Brain microvascular endothelial cell (primary cell): ENCODE data around the gene NFKBIA.

Source experiments
- DNase-seq: peaks from one replicate; pipeline ENCODE4 v3.0.0-alpha.2; 2020
- H3K27ac ChIP-seq: fragments of 250-450 bp; sonication (Bioruptor Pico); 2 replicates; pipeline ENCODE4 v1.5.1; 2020; ENCODE audit warnings: mild to moderate bottlenecking, moderate library complexity
- H3K27me3 ChIP-seq: fragments of 250-450 bp; sonication (Bioruptor Pico); replicated peaks from 2 replicates; pipeline ENCODE4 v1.5.1; 2020; ENCODE audit warnings: mild to moderate bottlenecking
- H3K36me3 ChIP-seq: fragments of 250-450 bp; sonication (Bioruptor Pico); replicated peaks from 2 replicates; pipeline ENCODE4 v1.5.1; 2020; ENCODE audit warnings: mild to moderate bottlenecking
- H3K4me3 ChIP-seq: 2 replicates; pipeline ENCODE4 v1.5.1; 2011; ENCODE audit warnings: low read depth, mild to moderate bottlenecking, control low read depth, low read length, moderate library complexity
- in situ Hi-C: cut with HindIII; loops from 2 replicates; pipeline ENCODE4 v1.10.0; 2017; ENCODE audit warnings: low sequenced_read_pairs, low pct_ligation_motif_present
- TF ChIP-seq, protein P1 (sequence below): IDR thresholded peaks from 2 replicates; pipeline ENCODE4 v1.5.1; 2011; ENCODE audit warnings: low read depth, mild to moderate bottlenecking, moderate library complexity, low read length, control low read depth, inconsistent platforms; ENCODE audit errors: missing control alignments

Gene NFKBIA

GRCh38 chr14:35414365-35414764 lies 9.8 kb upstream of the NFKBIA start:
- Histone ChIP-seq H3K4me3 (no peak overlapping the region), H3K27ac (peak overlapping the region; percentile 47), H3K27me3 (no peaks in the 10 kb centered on the region), H3K36me3 (no peaks in the 10 kb centered on the region)
- DNase-seq, result peak; percentile 44
- in situ Hi-C loops, result loop anchor here (25.0 kb wide), 1 partner anchor 327 kb away; no protein-coding TSS in a partner anchor
- TF ChIP-seq, protein P1, sequence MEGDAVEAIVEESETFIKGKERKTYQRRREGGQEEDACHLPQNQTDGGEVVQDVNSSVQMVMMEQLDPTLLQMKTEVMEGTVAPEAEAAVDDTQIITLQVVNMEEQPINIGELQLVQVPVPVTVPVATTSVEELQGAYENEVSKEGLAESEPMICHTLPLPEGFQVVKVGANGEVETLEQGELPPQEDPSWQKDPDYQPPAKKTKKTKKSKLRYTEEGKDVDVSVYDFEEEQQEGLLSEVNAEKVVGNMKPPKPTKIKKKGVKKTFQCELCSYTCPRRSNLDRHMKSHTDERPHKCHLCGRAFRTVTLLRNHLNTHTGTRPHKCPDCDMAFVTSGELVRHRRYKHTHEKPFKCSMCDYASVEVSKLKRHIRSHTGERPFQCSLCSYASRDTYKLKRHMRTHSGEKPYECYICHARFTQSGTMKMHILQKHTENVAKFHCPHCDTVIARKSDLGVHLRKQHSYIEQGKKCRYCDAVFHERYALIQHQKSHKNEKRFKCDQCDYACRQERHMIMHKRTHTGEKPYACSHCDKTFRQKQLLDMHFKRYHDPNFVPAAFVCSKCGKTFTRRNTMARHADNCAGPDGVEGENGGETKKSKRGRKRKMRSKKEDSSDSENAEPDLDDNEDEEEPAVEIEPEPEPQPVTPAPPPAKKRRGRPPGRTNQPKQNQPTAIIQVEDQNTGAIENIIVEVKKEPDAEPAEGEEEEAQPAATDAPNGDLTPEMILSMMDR, result no peak

- H3K27me3 ChIP-seq, result no peaks in the 10 kb centered on the region
- no peaks in the 10 kb centered on the region for H3K36me3 ChIP-seq
- no peak for DNase-seq
- H3K27ac ChIP-seq, result no peak overlapping the region
- in situ Hi-C loops, result loop anchor here (25.0 kb wide), 1 partner anchor 325 kb away; no protein-coding TSS in a partner anchor
- TF ChIP-seq, protein P1, result no peak
- no peak overlapping the region for H3K4me3 ChIP-seq
Measured at GRCh38 chr14:35412272-35413056, 7.9 kb upstream of the NFKBIA start.

- TF ChIP-seq, protein P1, result no peak
- no peak overlapping the region for H3K27ac ChIP-seq
- in situ Hi-C loops, result loop anchor here (25.0 kb wide), 1 partner anchor 324 kb away; no protein-coding TSS in a partner anchor
Measured at GRCh38 chr14:35410858-35411257, 6.3 kb upstream of the NFKBIA start.

DNA sequence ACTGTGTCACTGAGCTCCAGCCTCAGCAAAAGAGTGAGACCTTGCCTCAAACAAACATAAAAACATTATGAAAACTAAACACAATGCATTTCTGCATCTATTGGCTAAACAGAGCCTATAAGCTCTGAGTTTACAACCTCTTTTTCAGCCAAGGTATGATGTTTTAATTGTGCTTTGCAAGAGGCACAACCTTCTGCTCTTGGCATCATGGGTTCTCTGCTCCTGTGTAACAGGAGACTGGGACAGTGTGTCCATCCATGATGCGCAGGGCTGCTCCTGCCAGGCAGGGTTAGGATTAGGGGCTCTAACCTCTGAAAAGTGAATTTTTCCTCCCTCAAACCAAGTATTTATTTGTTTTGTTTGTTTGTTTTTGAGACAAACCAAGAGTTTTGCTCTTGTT lies 5.0 kb upstream of the NFKBIA start:
- in situ Hi-C loops, result loop anchor here (25.0 kb wide), 1 partner anchor 322 kb away; no protein-coding TSS in a partner anchor
- Histone ChIP-seq H3K27me3 (no peaks in the 10 kb centered on the region), H3K27ac (no peak overlapping the region), H3K36me3 (no peaks in the 10 kb centered on the region), H3K4me3 (no peak overlapping the region)
- DNase-seq, result no peak
- TF ChIP-seq, protein P1, result no peak

More at GRCh38 chr14:35410858-35411257, 6.3 kb upstream of the NFKBIA start:
- Histone ChIP-seq H3K36me3 (no peaks in the 10 kb centered on the region), H3K4me3 (no peak overlapping the region), H3K27me3 (no peaks in the 10 kb centered on the region)
- DNase-seq, result no peak

DNA sequence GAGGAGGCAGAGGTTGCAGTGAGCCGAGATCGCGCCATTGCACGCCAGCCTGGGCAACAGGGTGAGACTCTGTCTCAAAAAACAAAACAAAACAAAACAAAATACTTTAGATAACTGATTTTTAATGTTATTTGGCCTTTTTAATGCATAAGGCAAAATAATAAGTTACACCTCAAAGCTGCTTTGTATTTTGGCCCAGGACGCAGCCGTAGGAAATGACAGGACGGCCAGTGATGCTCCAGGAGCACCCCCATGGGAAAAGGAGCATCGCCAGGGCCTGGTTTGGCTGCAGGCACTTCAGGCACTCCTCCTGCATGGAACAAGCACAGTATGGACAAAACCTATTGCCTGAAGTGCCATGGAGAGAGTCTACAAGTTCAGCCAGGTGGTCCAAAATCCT lies 3.5 kb upstream of the NFKBIA start:
- H3K27me3 ChIP-seq, result no peaks in the 10 kb centered on the region
- H3K4me3 ChIP-seq, result no peak overlapping the region
- no peak overlapping the region for H3K27ac ChIP-seq
- TF ChIP-seq, protein P1, result no peak
- no peak for DNase-seq
- H3K36me3 ChIP-seq, result peaks cover 8% of the 10 kb centered on the region
- in situ Hi-C loops, result loop anchor here (25.0 kb wide), 1 partner anchor 321 kb away; no protein-coding TSS in a partner anchor
